Endothelial cell of umbilical vein (primary cell): ENCODE data around the gene PDE1C. TPM values are rescaled to one million over a fixed set of nuclear protein-coding genes. Genes with fewer than 3 reads are reported as not detected.

Source experiments
- BruUV-seq: library from RNA; stranded (reverse); fragments of 400-500 nt; replicated peaks from 2 replicates; lab custom pipeline; 2021; lab: Mats Ljungman, UMichigan
- CTCF ChIA-PET: fragments of 300-600, 350-600 bp; sonication (Branson Sonifier 250); formaldehyde crosslinking; loops from one replicate; lab custom pipeline; 2021; ENCODE audit warnings: antibody characterized with exemption, inconsistent platforms; lab: Charles Lee
- POLR2A ChIA-PET: fragments of 300-600, 350-600 bp; sonication (Branson Sonifier 250); formaldehyde crosslinking; loops from one replicate; lab custom pipeline; 2021; ENCODE audit warnings: antibody characterized with exemption, inconsistent platforms; lab: Charles Lee
- DNase-seq: peaks from one replicate; pipeline ENCODE4 v3.0.0-alpha.2; 2011; ENCODE audit warnings: low read depth, low spot score
- FAIRE-seq: peaks from 2 replicates; lab custom pipeline; 2011; peaks lifted over from hg19 to GRCh38; lab: Jason Lieb, UNC
- H2AFZ ChIP-seq: 2 replicates; pipeline ENCODE4 v1.6.0; 2012; ENCODE audit warnings: low read depth, low read length, control low read depth, inconsistent platforms
- H3K27ac ChIP-seq: 2 replicates; pipeline ENCODE4 v1.5.1; 2011; ENCODE audit warnings: low read depth, mild to moderate bottlenecking, control low read depth, low read length, moderate library complexity; ENCODE audit not compliant: insufficient read depth
- H3K27me3 ChIP-seq, 2 experiments: 2 replicates each; pipeline versions ENCODE4 v1.6.0 to v1.6.1; 2011; ENCODE audit warnings: low read length in 2 of 2, mixed read lengths in 1 of 2; ENCODE audit not compliant: control insufficient read depth in 2 of 2, insufficient read depth in 2 of 2
- H3K36me3 ChIP-seq, 2 experiments: 2 replicates in 1 of 2; 3 replicates in 1 of 2; pipeline ENCODE4 v1.5.1; 2011; ENCODE audit warnings: low read length in 2 of 2, mild to moderate bottlenecking in 1 of 2, moderate library complexity in 1 of 2; ENCODE audit not compliant: control insufficient read depth in 2 of 2, insufficient read depth in 2 of 2; ENCODE audit errors: extremely low read depth in 1 of 2
- H3K4me1 ChIP-seq: 3 replicates; pipeline ENCODE4 v1.5.1; 2011; ENCODE audit warnings: mild to moderate bottlenecking, low read length; ENCODE audit not compliant: control insufficient read depth, insufficient read depth; ENCODE audit errors: extremely low read depth
- H3K4me2 ChIP-seq: 2 replicates; pipeline ENCODE4 v1.6.1; 2011; ENCODE audit warnings: low read length, control low read depth, mixed read lengths; ENCODE audit not compliant: insufficient read depth
- H3K4me3 ChIP-seq, 3 experiments: fragments of 200-600 bp in 1 of 3; sonication (generic), shearing (Covaris generic) in 1 of 3; replicated peaks in 1 of 3; 2 replicates each; pipeline ENCODE4 v1.5.1; 2011 to 2016; ENCODE audit warnings: control low read depth in 3 of 3, low read length in 3 of 3, mild to moderate bottlenecking in 2 of 3, inconsistent platforms in 1 of 3, low read depth in 1 of 3, moderate library complexity in 1 of 3; ENCODE audit not compliant: insufficient read depth in 1 of 3
- H3K79me2 ChIP-seq: 2 replicates; pipeline ENCODE4 v1.6.0; 2012; ENCODE audit warnings: low read length, inconsistent platforms; ENCODE audit not compliant: control insufficient read depth, insufficient read depth
- H3K9ac ChIP-seq: replicated peaks from 2 replicates; pipeline ENCODE3; 2011; ENCODE audit warnings: low read length, control low read depth; ENCODE audit not compliant: insufficient read depth; ENCODE audit errors: extremely low read depth
- H3K9me1 ChIP-seq: replicated peaks from 3 replicates; pipeline ENCODE4 v1.6.0; 2011; ENCODE audit warnings: mild to moderate bottlenecking, low read length; ENCODE audit not compliant: control insufficient read depth, insufficient read depth; ENCODE audit errors: extremely low read depth
- H3K9me3 ChIP-seq: replicated peaks from 2 replicates; pipeline ENCODE4 v1.5.1; 2012; ENCODE audit warnings: low read length, inconsistent platforms; ENCODE audit not compliant: control insufficient read depth, insufficient read depth
- H4K20me1 ChIP-seq: replicated peaks from 2 replicates; pipeline ENCODE3; 2011; ENCODE audit warnings: mild to moderate bottlenecking, low read length; ENCODE audit not compliant: control insufficient read depth, insufficient read depth; ENCODE audit errors: extremely low read depth
- CTCF ChIP-seq, 2 donors: IDR thresholded peaks; 1 replicate in 1 of 2; 2 replicates in 1 of 2; pipeline ENCODE4 v1.5.1; 2011; ENCODE audit warnings: low read length in 2 of 2, mild to moderate bottlenecking in 2 of 2, moderate library complexity in 2 of 2, control low read depth in 1 of 2, inconsistent platforms in 1 of 2, low read depth in 1 of 2; ENCODE audit not compliant: insufficient read depth in 1 of 2; ENCODE audit errors: extremely low read depth in 1 of 2
- EZH2 ChIP-seq: IDR thresholded peaks from 2 replicates; pipeline ENCODE4 v1.6.1; 2012; ENCODE audit warnings: borderline replicate concordance, low read depth, mild to moderate bottlenecking, moderate library complexity, low read length, inconsistent platforms; ENCODE audit not compliant: severe bottlenecking
- FOS ChIP-seq: IDR thresholded peaks from 2 replicates; pipeline ENCODE4 v1.6.1; 2011; ENCODE audit warnings: mild to moderate bottlenecking, low read length, moderate library complexity, borderline replicate concordance; ENCODE audit not compliant: insufficient read depth
- GATA2 ChIP-seq: IDR thresholded peaks from 2 replicates; pipeline ENCODE4 v1.7.0; 2011; ENCODE audit warnings: low read depth, mild to moderate bottlenecking, moderate library complexity, mixed read lengths, low read length; ENCODE audit not compliant: insufficient read length, insufficient read depth
- JUN ChIP-seq: IDR thresholded peaks from 2 replicates; pipeline ENCODE4 v1.6.1; 2011; ENCODE audit warnings: borderline replicate concordance, low read depth; ENCODE audit not compliant: insufficient read length, insufficient read depth
- MAX ChIP-seq: IDR thresholded peaks from 2 replicates; pipeline ENCODE4 v1.6.1; 2011; ENCODE audit not compliant: insufficient read depth, insufficient read length
- MYC ChIP-seq: IDR thresholded peaks from one replicate; pipeline ENCODE4 v1.6.1; 2011; ENCODE audit warnings: mild to moderate bottlenecking, low read depth, low read length
- POLR2A ChIP-seq: IDR thresholded peaks from 2 replicates; pipeline ENCODE4 v1.6.1; 2012; ENCODE audit warnings: low read depth, mild to moderate bottlenecking, control low read depth, low read length
- dilution Hi-C: fragments of 300-500 bp; cut with MboI; formaldehyde crosslinking; loops from one replicate; pipeline ENCODE4 v1.15.0; 2019; ENCODE audit warnings: low sequenced_read_pairs; ENCODE audit not compliant: extremely low pct_ligation_motif_present
- intact Hi-C: fragments of 100-400 bp; cut with micrococcal nuclease; formaldehyde crosslinking; loops from one replicate; pipeline ENCODE4 v1.10.0; 2022
- polyA plus RNA-seq, 4 experiments: library from polyadenylated mRNA; depleted of rRNA in 3 of 4; stranded (reverse) in 3 of 4; unstranded in 1 of 4; fragments of >200 nt; gene quantifications; 2 replicates each; pipeline versions ENCODE4 v1.2.1 to v1.2.3, GENCODE V29; 2011 to 2012; ENCODE audit warnings: missing spikeins in 1 of 4
- total RNA-seq: library from RNA; stranded (reverse); gene quantifications from 2 replicates; pipeline ENCODE4 v1.2.3, GENCODE V29; 2021

PDE1C gene
- total and polyA plus RNA-seq, 2 donors (not counting 3 experiments of a cell fraction or from before 2014, with no cell fraction given) = 0.90 to 3.1 TPM

GRCh38 chr7:31917256-31917655 lies 153.0 kb downstream of the PDE1C start:
- H3K9me1 ChIP-seq = no peaks in the 10 kb centered on the region
- no peak overlapping the region for H3K4me2 ChIP-seq
- no peaks in the 10 kb centered on the region for H3K79me2 ChIP-seq
- TF ChIP-seq EZH2 (no peak), CTCF (IDR thresholded peaks at IDR 0.05; ENCODE audit: extremely low read depth in 1 of 2, insufficient read depth in 1 of 2, low read depth in 1 of 2, low read length in 2 of 2) (no peak), POLR2A (no peak)
- no peak overlapping the region for H3K27ac ChIP-seq
- H4K20me1 ChIP-seq = no peaks in the 10 kb centered on the region
- FAIRE-seq = no peak
- H3K27me3 ChIP-seq = no peaks in the 10 kb centered on the region
- POLR2A ChIA-PET = no interaction called here
- H2AFZ ChIP-seq = no peak overlapping the region
- H3K36me3 ChIP-seq = no peaks in the 10 kb centered on the region
- intact Hi-C loops = no loop called here
- dilution Hi-C loops = no loop called here
- H3K4me1 ChIP-seq = no peaks in the 10 kb centered on the region
- H3K4me3 ChIP-seq = no peak overlapping the region
- no peaks in the 10 kb centered on the region for H3K9me3 ChIP-seq
- CTCF ChIA-PET = interaction anchor here (1.3 kb wide), 1 partner anchor 33 kb away, joined by 3 read pairs; no protein-coding TSS in a partner anchor
- BruUV-seq = no TSS peak
- H3K9ac ChIP-seq = no peak overlapping the region
- DNase-seq = no peak

GRCh38 chr7:31910191-31910590 lies 160.0 kb downstream of the PDE1C start:
- H3K79me2 ChIP-seq = no peaks in the 10 kb centered on the region
- ChIA-PET POLR2A (no interaction called here), CTCF (no interaction called here)
- no peaks in the 10 kb centered on the region for H3K9me1 ChIP-seq
- H3K27me3 ChIP-seq = no peaks in the 10 kb centered on the region
- TF ChIP-seq FOS (no peak), GATA2 (no peak), MAX (no peak), MYC (no peak), JUN (no peak)
- no peak overlapping the region for H3K4me2 ChIP-seq
- FAIRE-seq (no peak), DNase-seq (no peak)
- H4K20me1 ChIP-seq = no peaks in the 10 kb centered on the region
- H2AFZ ChIP-seq = no peak overlapping the region
- no TSS peak for BruUV-seq
- no peaks in the 10 kb centered on the region for H3K36me3 ChIP-seq
- H3K9me3 ChIP-seq = no peaks in the 10 kb centered on the region
- no peaks in the 10 kb centered on the region for H3K4me1 ChIP-seq
- no peak overlapping the region for H3K27ac ChIP-seq
- no peak overlapping the region for H3K9ac ChIP-seq
- intact Hi-C loops = no loop called here
- dilution Hi-C loops = no loop called here
- H3K4me3 ChIP-seq = no peak overlapping the region
